Natural killer cell (primary cell): ENCODE measurements around the gene RAB3B. TPM values are rescaled to one million over a fixed set of nuclear protein-coding genes. Genes with fewer than 3 reads are reported as not detected.

Experiments
- ATAC-seq, 3 donors: fragments of 150-1000 bp in 2 of 3; fragments of 200-7000 bp in 1 of 3; cut with Tn5 transposase; 1 replicate in 1 of 3; 2 replicates in 2 of 3; pipeline ENCODE4 v1.10.0; 2021; ENCODE audit warnings: mild to moderate bottlenecking in 2 of 3, moderate library complexity in 2 of 3
- DNase-seq, 2 donors: peaks; one replicate each; pipeline versions ENCODE4 v3.0.0 to v3.0.0-alpha.2; 2013 to 2021; ENCODE audit warnings: mixed read lengths in 1 of 2
- H3K27ac ChIP-seq: one replicate; pipeline ENCODE4 v1.5.1; 2013; ENCODE audit warnings: mild to moderate bottlenecking, low read length
- H3K27me3 ChIP-seq: one replicate; pipeline ENCODE4 v1.6.1; 2013; ENCODE audit warnings: low read length; ENCODE audit not compliant: control insufficient read depth, insufficient read depth
- H3K36me3 ChIP-seq: one replicate; pipeline ENCODE4 v1.6.1; 2013; ENCODE audit warnings: low read length; ENCODE audit not compliant: control insufficient read depth, insufficient read depth
- H3K4me1 ChIP-seq: one replicate; pipeline ENCODE4 v1.6.1; 2013; ENCODE audit warnings: low read length; ENCODE audit not compliant: control insufficient read depth, insufficient read depth
- H3K4me3 ChIP-seq: one replicate; pipeline ENCODE4 v1.5.1; 2013; ENCODE audit warnings: low read length
- H3K9me3 ChIP-seq: one replicate; pipeline ENCODE4 v1.6.1; 2013; ENCODE audit warnings: low read length; ENCODE audit not compliant: control insufficient read depth, insufficient read depth
- H3K27ac Mint-ChIP-seq, 2 donors: one replicate each; pipeline ENCODE4 v1.8.0; 2022; ENCODE audit warnings: mild to moderate bottlenecking in 2 of 2, mixed read lengths in 2 of 2, moderate library complexity in 1 of 2
- H3K27me3 Mint-ChIP-seq, 2 donors: one replicate each; pipeline ENCODE4 v1.8.0; 2022; ENCODE audit warnings: low read depth in 2 of 2, mixed read lengths in 2 of 2
- H3K36me3 Mint-ChIP-seq: one replicate; pipeline ENCODE4 v1.8.0; 2022; ENCODE audit warnings: mixed read lengths
- H3K4me1 Mint-ChIP-seq, 2 donors: one replicate each; pipeline ENCODE4 v1.8.0; 2022; ENCODE audit warnings: mixed read lengths in 2 of 2
- H3K4me3 Mint-ChIP-seq: one replicate; pipeline ENCODE4 v1.8.0; 2022; ENCODE audit warnings: mild to moderate bottlenecking, moderate library complexity, mixed read lengths
- H3K9me3 Mint-ChIP-seq, 2 donors: one replicate each; pipeline ENCODE4 v1.8.0; 2022; ENCODE audit warnings: mixed read lengths in 2 of 2
- CTCF ChIP-seq: fragments of 200-600 bp; IDR thresholded peaks from one replicate; pipeline ENCODE4 v1.8.0; 2022; ENCODE audit warnings: antibody characterized with exemption
- WGBS: methylation state at CpG from one replicate; pipeline ENCODE4 v1.1.7; 2013; ENCODE audit warnings: missing lambda C conversion rate; ENCODE audit not compliant: insufficient coverage; 5-methylcytosine and 5-hydroxymethylcytosine counted together
- intact Hi-C: fragments of 100-400 bp; cut with micrococcal nuclease; formaldehyde crosslinking; loops from one replicate; pipeline ENCODE4 v1.14.2; 2022
- total RNA-seq, 4 donors: library from RNA; stranded (reverse); fragments of 120-200 nt in 1 of 4; gene quantifications; one replicate each; pipeline versions ENCODE4 v1.2.3 to v1.2.4, GENCODE V29; 2013 to 2022

RAB3B gene
- total RNA-seq, 3 donors from 2014 or later (not counting 1 experiment from before 2014, with no cell fraction given), result 0.03 TPM; not detected in 2

GRCh38 chr1:51926171-51926812 is 64.2 kb downstream of the RAB3B start:
- DNase-seq (peak in 1 of 2 donors; percentile 26), ATAC-seq (no peak)
- H3K4me1 ChIP-seq, result no peaks in the 10 kb centered on the region
- intact Hi-C loops, result no loop called here
- no peak for TF ChIP-seq CTCF
- no peaks in the 10 kb centered on the region for H3K36me3 ChIP-seq
- no peaks in the 10 kb centered on the region for H3K27me3 ChIP-seq
- H3K27ac ChIP-seq, result no peak overlapping the region
- H3K4me3 ChIP-seq, result no peak overlapping the region
- H3K36me3 Mint-ChIP-seq, result no peaks in the 10 kb centered on the region
- H3K9me3 Mint-ChIP-seq, result no peaks in the 10 kb centered on the region
- H3K27me3 Mint-ChIP-seq, result peaks cover 9 to 11% of the 10 kb centered on the region in 2 donors
- no peak overlapping the region for H3K4me3 Mint-ChIP-seq
- H3K27ac Mint-ChIP-seq, result no peak overlapping the region
- H3K9me3 ChIP-seq, result no peaks in the 10 kb centered on the region
- no peaks in the 10 kb centered on the region for H3K4me1 Mint-ChIP-seq
- 91% methylated on average over 5 of the region's 5 CpGs for WGBS

GRCh38 chr1:51924455-51924854 is 66.0 kb downstream of the RAB3B start:
- Mint-ChIP-seq H3K27ac (no peak overlapping the region), H3K4me1 (no peaks in the 10 kb centered on the region), H3K9me3 (no peaks in the 10 kb centered on the region), H3K27me3 (peaks cover 14 to 18% of the 10 kb centered on the region in 2 donors), H3K36me3 (no peaks in the 10 kb centered on the region), H3K4me3 (no peak overlapping the region)
- DNase-seq (no peak), ATAC-seq (no peak)
- no peaks in the 10 kb centered on the region for H3K27me3 ChIP-seq
- TF ChIP-seq CTCF, result no peak
- H3K9me3 ChIP-seq, result no peaks in the 10 kb centered on the region
- H3K4me3 ChIP-seq, result no peak overlapping the region
- no peak overlapping the region for H3K27ac ChIP-seq
- no peaks in the 10 kb centered on the region for H3K36me3 ChIP-seq
- WGBS, result 55% methylated on average over 1 of the region's 1 CpG
- H3K4me1 ChIP-seq, result no peaks in the 10 kb centered on the region
- intact Hi-C loops, result no loop called here

- Histone ChIP-seq H3K27me3 (no peaks in the 10 kb centered on the region), H3K4me1 (no peaks in the 10 kb centered on the region), H3K4me3 (no peak overlapping the region), H3K27ac (no peak overlapping the region), H3K36me3 (no peaks in the 10 kb centered on the region), H3K9me3 (no peaks in the 10 kb centered on the region)
- Mint-ChIP-seq H3K9me3 (no peaks in the 10 kb centered on the region), H3K36me3 (no peaks in the 10 kb centered on the region), H3K4me3 (no peak overlapping the region), H3K27me3 (peaks cover 17 to 31% of the 10 kb centered on the region in 2 donors), H3K4me1 (no peaks in the 10 kb centered on the region), H3K27ac (no peak overlapping the region)
- DNase-seq, result no peak
- TF ChIP-seq CTCF, result no peak
- ATAC-seq, result no peak
- 84% methylated on average over 3 of the region's 3 CpGs for WGBS
- intact Hi-C loops, result no loop called here
Measured at GRCh38 chr1:51922040-51922439, 68.5 kb downstream of the RAB3B start.

- Histone ChIP-seq H3K4me1 (no peaks in the 10 kb centered on the region), H3K27ac (no peak overlapping the region), H3K4me3 (no peak overlapping the region), H3K36me3 (no peaks in the 10 kb centered on the region), H3K9me3 (no peaks in the 10 kb centered on the region), H3K27me3 (no peaks in the 10 kb centered on the region)
- DNase-seq (no peak), ATAC-seq (no peak)
- intact Hi-C loops, result no loop called here
- no peak for TF ChIP-seq CTCF
- H3K9me3 Mint-ChIP-seq, result no peaks in the 10 kb centered on the region
- no peaks in the 10 kb centered on the region for H3K36me3 Mint-ChIP-seq
- H3K27ac Mint-ChIP-seq, result no peak overlapping the region
- H3K27me3 Mint-ChIP-seq, result peaks cover 19 to 49% of the 10 kb centered on the region in 2 donors
- 81% methylated on average over 3 of the region's 5 CpGs for WGBS
- no peaks in the 10 kb centered on the region for H3K4me1 Mint-ChIP-seq
- H3K4me3 Mint-ChIP-seq, result no peak overlapping the region
Measured at GRCh38 chr1:51920130-51920529, 70.4 kb downstream of the RAB3B start.
